ENCODE data around the gene KCNK5. TPM values are rescaled to one million over a fixed set of nuclear protein-coding genes. Genes with fewer than 3 reads are reported as not detected.

Gene KCNK5
- total and polyA plus RNA-seq, 2 of the 8 experiments (the other 6 are each of a cell fraction or from before 2014, with no cell fraction given) = 20.9 to 44.3 TPM

DNA sequence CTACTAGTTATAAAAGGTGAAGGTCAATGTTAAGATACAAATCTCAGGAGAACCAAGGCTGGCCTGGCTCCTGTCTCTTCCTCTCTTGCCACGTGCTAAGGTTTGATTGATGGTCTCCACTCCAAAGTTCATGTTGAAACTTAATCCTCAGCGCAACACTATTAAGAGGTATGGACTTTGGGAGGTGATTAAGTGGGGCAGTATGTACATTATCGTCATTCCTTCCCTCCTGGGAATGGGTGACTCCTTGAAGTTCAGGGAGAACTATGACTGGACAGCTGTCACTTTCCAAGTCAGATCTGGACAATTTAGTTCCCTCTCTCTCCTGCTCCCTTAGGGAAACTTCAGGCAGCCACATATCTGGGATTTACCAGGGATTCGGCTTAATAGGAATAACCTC is 50.5 kb downstream of the KCNK5 start (continued):
- TF ChIP-seq, protein P1, sequence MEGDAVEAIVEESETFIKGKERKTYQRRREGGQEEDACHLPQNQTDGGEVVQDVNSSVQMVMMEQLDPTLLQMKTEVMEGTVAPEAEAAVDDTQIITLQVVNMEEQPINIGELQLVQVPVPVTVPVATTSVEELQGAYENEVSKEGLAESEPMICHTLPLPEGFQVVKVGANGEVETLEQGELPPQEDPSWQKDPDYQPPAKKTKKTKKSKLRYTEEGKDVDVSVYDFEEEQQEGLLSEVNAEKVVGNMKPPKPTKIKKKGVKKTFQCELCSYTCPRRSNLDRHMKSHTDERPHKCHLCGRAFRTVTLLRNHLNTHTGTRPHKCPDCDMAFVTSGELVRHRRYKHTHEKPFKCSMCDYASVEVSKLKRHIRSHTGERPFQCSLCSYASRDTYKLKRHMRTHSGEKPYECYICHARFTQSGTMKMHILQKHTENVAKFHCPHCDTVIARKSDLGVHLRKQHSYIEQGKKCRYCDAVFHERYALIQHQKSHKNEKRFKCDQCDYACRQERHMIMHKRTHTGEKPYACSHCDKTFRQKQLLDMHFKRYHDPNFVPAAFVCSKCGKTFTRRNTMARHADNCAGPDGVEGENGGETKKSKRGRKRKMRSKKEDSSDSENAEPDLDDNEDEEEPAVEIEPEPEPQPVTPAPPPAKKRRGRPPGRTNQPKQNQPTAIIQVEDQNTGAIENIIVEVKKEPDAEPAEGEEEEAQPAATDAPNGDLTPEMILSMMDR (IDR thresholded peaks at IDR 0.05; ENCODE audit: control extremely low read depth in 1 of 3, insufficient read depth in 1 of 3, low read depth in 1 of 3, low read length in 3 of 3) = no peak
- TF ChIP-seq SIRT6 (IDR thresholded peaks at IDR 0.05; ENCODE audit: low read length) (no peak), NRF1 (IDR thresholded peaks at IDR 0.05; ENCODE audit: low read depth, low read length) (no peak), SUZ12 (IDR thresholded peaks at IDR 0.05; ENCODE audit: low read length) (no peak), JUND (IDR thresholded peaks at IDR 0.05; ENCODE audit: low read length) (no peak), KDM1A (IDR thresholded peaks at IDR 0.05; ENCODE audit: borderline replicate concordance, low read length) (no peak), SIN3A (conservative IDR thresholded peaks at IDR 0.05 in 1 of 2, IDR thresholded peaks at IDR 0.05 in 1 of 2; ENCODE audit: low read depth in 1 of 2, low read length in 2 of 2) (no peak)
